Keratinocyte (primary cell): Measurements from ENCODE around the gene COMMD3. TPM values are rescaled to one million over a fixed set of nuclear protein-coding genes. Genes with fewer than 3 reads are reported as not detected.

ENCODE experiments used
- DNase-seq: peaks from one replicate; pipeline ENCODE4 v3.0.0-alpha.2; 2011; ENCODE audit warnings: low read depth, missing footprints, low spot score
- FAIRE-seq: peaks from 2 replicates; lab custom pipeline; 2011; peaks lifted over from hg19 to GRCh38; lab: Jason Lieb, UNC
- H2AFZ ChIP-seq: 2 replicates; pipeline ENCODE4 v1.6.0; 2012; ENCODE audit warnings: low read length, control low read depth, inconsistent platforms; ENCODE audit not compliant: control insufficient read depth
- H3K27ac ChIP-seq: 2 replicates; pipeline ENCODE4 v1.5.1; 2011; ENCODE audit warnings: low read length; ENCODE audit not compliant: control insufficient read depth, insufficient read depth
- H3K27me3 ChIP-seq: 3 replicates; pipeline ENCODE4 v1.6.0; 2011; ENCODE audit warnings: low read length; ENCODE audit not compliant: control insufficient read depth, insufficient read depth; ENCODE audit errors: extremely low read depth
- H3K36me3 ChIP-seq, 2 experiments: 2 replicates in 1 of 2; 3 replicates in 1 of 2; pipeline ENCODE4 v1.5.1; 2011; ENCODE audit warnings: low read length in 2 of 2, mild to moderate bottlenecking in 1 of 2; ENCODE audit not compliant: control insufficient read depth in 2 of 2, insufficient read depth in 2 of 2; ENCODE audit errors: extremely low read depth in 1 of 2
- H3K4me1 ChIP-seq: 3 replicates; pipeline ENCODE4 v1.5.1; 2011; ENCODE audit warnings: low read length; ENCODE audit not compliant: control insufficient read depth, insufficient read depth; ENCODE audit errors: extremely low read depth
- H3K4me2 ChIP-seq: 3 replicates; pipeline ENCODE4 v1.6.0; 2011; ENCODE audit warnings: low read depth, low read length; ENCODE audit not compliant: control insufficient read depth, insufficient read depth; ENCODE audit errors: extremely low read depth
- H3K4me3 ChIP-seq, 3 experiments: fragments of 200-600 bp in 1 of 3; sonication (generic) in 1 of 3; 2 replicates in 2 of 3; 3 replicates in 1 of 3; pipeline ENCODE4 v1.5.1; 2011 to 2016; ENCODE audit warnings: low read length in 3 of 3, mild to moderate bottlenecking in 3 of 3, control low read depth in 2 of 3, inconsistent platforms in 1 of 3, low read depth in 1 of 3, mixed read lengths in 1 of 3, mixed run types in 1 of 3, moderate library complexity in 1 of 3; ENCODE audit not compliant: control insufficient read depth in 2 of 3, insufficient read depth in 2 of 3; ENCODE audit errors: extremely low read depth in 1 of 3
- H3K79me2 ChIP-seq: 2 replicates; pipeline ENCODE4 v1.6.0; 2012; ENCODE audit warnings: low read length; ENCODE audit not compliant: control insufficient read depth, insufficient read depth
- H3K9ac ChIP-seq: 3 replicates; pipeline ENCODE4 v1.6.0; 2011; ENCODE audit warnings: low read length; ENCODE audit not compliant: control insufficient read depth, insufficient read depth; ENCODE audit errors: extremely low read depth
- H3K9me1 ChIP-seq: 3 replicates; pipeline ENCODE4 v1.6.0; 2011; ENCODE audit warnings: low read length; ENCODE audit not compliant: control insufficient read depth, insufficient read depth; ENCODE audit errors: extremely low read depth
- H3K9me3 ChIP-seq: 2 replicates; pipeline ENCODE4 v1.5.1; 2012; ENCODE audit warnings: low read depth, low read length; ENCODE audit not compliant: control insufficient read depth
- H4K20me1 ChIP-seq: 3 replicates; pipeline ENCODE4 v1.6.0; 2011; ENCODE audit warnings: low read length; ENCODE audit not compliant: control insufficient read depth, insufficient read depth; ENCODE audit errors: extremely low read depth
- EZH2 ChIP-seq: IDR thresholded peaks from one replicate; pipeline ENCODE4 v1.6.1; 2012; ENCODE audit warnings: inconsistent platforms, mild to moderate bottlenecking, low read length, moderate library complexity
- dilution Hi-C: fragments of 300-500 bp; cut with MboI; formaldehyde crosslinking; loops from one replicate; pipeline ENCODE4 v1.7.0; 2020; ENCODE audit warnings: low sequenced_read_pairs; ENCODE audit not compliant: extremely low pct_ligation_motif_present
- polyA plus RNA-seq, 5 experiments: library from polyadenylated mRNA; depleted of rRNA in 3 of 5; stranded (reverse) in 3 of 5; stranded (forward) in 1 of 5; unstranded in 1 of 5; fragments of >200 nt; gene quantifications; 1 replicate in 1 of 5; 2 replicates in 3 of 5; 3 replicates in 1 of 5; pipeline versions ENCODE4 v1.2.1 to v1.2.3, GENCODE V29; 2011 to 2012; ENCODE audit warnings: missing spikeins in 2 of 5, low read depth in 1 of 5, low replicate concordance in 1 of 5
- TF ChIP-seq, protein P1 (sequence below), 3 experiments: IDR thresholded peaks in 1 of 3; conservative IDR thresholded peaks in 1 of 3; optimal IDR thresholded peaks in 1 of 3; 2 replicates in 2 of 3; 3 replicates in 1 of 3; pipeline versions ENCODE3 to v1.5.1; 2011; ENCODE audit warnings: low read length in 3 of 3, mild to moderate bottlenecking in 3 of 3, moderate library complexity in 2 of 3, control low read depth in 1 of 3, inconsistent platforms in 1 of 3; ENCODE audit not compliant: insufficient read depth in 2 of 3; ENCODE audit errors: extremely low read depth in 1 of 3

The COMMD3 gene
- polyA plus RNA-seq, 1 donor (not counting 4 experiments of a cell fraction or from before 2014, with no cell fraction given), result 59.5 TPM

DNA sequence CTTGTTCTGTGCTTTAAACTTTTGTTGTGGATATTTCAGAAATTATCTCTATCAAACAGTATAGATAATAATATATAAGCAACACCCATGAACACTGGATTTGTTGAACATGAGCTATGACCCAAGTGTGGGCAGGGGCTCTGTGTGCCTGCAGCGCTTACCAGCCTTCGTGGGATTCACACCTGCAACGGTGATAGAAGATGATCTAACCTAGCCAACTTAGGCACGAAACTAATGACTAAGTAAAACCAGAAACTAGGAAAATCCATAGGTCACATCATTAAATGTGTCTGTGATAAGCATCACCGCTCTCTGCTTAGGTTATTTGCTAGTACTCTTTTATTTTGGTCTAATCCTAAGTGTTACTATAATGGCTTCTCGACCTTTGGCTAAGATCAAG, 47.1 kb downstream of the COMMD3 start:
- Histone ChIP-seq H2AFZ (no peak overlapping the region), H3K27ac (no peak overlapping the region), H3K4me2 (no peak overlapping the region), H3K4me3 (no peak overlapping the region), H3K79me2 (no peaks in the 10 kb centered on the region), H3K9me3 (no peaks in the 10 kb centered on the region), H4K20me1 (no peaks in the 10 kb centered on the region), H3K9ac (no peak overlapping the region), H3K36me3 (no peaks in the 10 kb centered on the region), H3K9me1 (no peaks in the 10 kb centered on the region), H3K4me1 (no peaks in the 10 kb centered on the region), H3K27me3 (no peaks in the 10 kb centered on the region)
- DNase-seq, result no peak
- TF ChIP-seq, protein P1, sequence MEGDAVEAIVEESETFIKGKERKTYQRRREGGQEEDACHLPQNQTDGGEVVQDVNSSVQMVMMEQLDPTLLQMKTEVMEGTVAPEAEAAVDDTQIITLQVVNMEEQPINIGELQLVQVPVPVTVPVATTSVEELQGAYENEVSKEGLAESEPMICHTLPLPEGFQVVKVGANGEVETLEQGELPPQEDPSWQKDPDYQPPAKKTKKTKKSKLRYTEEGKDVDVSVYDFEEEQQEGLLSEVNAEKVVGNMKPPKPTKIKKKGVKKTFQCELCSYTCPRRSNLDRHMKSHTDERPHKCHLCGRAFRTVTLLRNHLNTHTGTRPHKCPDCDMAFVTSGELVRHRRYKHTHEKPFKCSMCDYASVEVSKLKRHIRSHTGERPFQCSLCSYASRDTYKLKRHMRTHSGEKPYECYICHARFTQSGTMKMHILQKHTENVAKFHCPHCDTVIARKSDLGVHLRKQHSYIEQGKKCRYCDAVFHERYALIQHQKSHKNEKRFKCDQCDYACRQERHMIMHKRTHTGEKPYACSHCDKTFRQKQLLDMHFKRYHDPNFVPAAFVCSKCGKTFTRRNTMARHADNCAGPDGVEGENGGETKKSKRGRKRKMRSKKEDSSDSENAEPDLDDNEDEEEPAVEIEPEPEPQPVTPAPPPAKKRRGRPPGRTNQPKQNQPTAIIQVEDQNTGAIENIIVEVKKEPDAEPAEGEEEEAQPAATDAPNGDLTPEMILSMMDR (optimal IDR thresholded peaks at IDR 0.05 in 1 of 3, IDR thresholded peaks at IDR 0.05 in 1 of 3, conservative IDR thresholded peaks at IDR 0.05 in 1 of 3; ENCODE audit: extremely low read depth in 1 of 3, insufficient read depth in 2 of 3, low read length in 3 of 3), result no peak
- TF ChIP-seq EZH2, result no peak
- no peak for FAIRE-seq
- dilution Hi-C loops, result no loop called here

DNA sequence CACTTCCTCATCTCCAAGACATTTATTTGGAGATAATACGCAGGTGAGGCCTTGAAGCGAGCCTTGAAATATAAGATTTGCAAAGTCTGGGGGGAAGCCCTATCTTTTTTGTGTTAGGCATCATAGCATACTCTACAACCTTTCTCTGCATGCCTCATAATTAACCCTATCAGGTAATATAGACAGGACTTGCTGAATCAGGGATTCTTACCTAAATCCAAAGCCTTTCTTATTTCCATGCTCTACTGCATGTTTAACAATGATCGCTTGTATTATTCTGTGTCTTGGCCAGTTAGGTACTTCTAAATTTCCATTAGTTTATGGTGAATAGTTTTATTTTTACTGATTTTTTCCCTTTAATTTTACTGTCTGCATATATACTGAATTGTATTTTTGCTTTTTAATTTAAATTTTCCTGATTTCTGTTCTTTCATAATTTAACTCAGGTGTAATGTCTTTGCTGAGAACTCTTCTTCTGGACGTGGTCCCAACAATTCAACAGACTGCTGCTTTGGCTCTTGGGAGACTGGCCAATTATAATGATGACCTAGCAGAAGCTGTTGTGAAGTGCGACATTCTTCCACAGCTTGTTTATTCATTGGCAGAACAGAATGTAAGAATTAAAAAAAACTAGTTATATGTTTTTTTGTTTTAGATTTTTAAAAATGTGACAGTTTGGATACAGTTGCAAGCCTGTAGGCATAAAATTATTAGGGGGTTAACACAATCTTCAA, 48.4 kb downstream of the COMMD3 start:
- Histone ChIP-seq H3K27me3 (no peaks in the 10 kb centered on the region), H3K9ac (no peak overlapping the region), H2AFZ (no peak overlapping the region), H3K36me3 (no peaks in the 10 kb centered on the region), H3K4me3 (no peak overlapping the region), H3K27ac (no peak overlapping the region), H3K9me1 (no peaks in the 10 kb centered on the region), H3K79me2 (no peaks in the 10 kb centered on the region), H3K9me3 (no peaks in the 10 kb centered on the region), H4K20me1 (no peaks in the 10 kb centered on the region), H3K4me1 (no peaks in the 10 kb centered on the region), H3K4me2 (no peak overlapping the region)
- FAIRE-seq, result no peak
- DNase-seq, result no peak
- TF ChIP-seq, protein P1 (optimal IDR thresholded peaks at IDR 0.05 in 1 of 3, IDR thresholded peaks at IDR 0.05 in 1 of 3, conservative IDR thresholded peaks at IDR 0.05 in 1 of 3; ENCODE audit: extremely low read depth in 1 of 3, insufficient read depth in 2 of 3, low read length in 3 of 3), result no peak
- no peak for TF ChIP-seq EZH2
- dilution Hi-C loops, result no loop called here
